Neuron (in vitro differentiated cells): ENCODE measurements around the gene CST7.
"Not testable (repeated sequence)": the region's sequence is repeated elsewhere in the genome, so short reads cannot be mapped to it uniquely, and the experiment has no call there.

Source experiments
- H2AFZ ChIP-seq: one replicate; pipeline ENCODE4 v1.6.1; 2013; ENCODE audit warnings: low read depth, mild to moderate bottlenecking, inconsistent platforms, low read length, moderate library complexity
- H3K27me3 ChIP-seq: one replicate; pipeline ENCODE4 v1.6.1; 2013; ENCODE audit warnings: low read length; ENCODE audit not compliant: insufficient read depth
- H3K36me3 ChIP-seq: one replicate; pipeline ENCODE4 v1.6.1; 2013; ENCODE audit warnings: low read length; ENCODE audit not compliant: insufficient read depth
- H3K4me1 ChIP-seq: one replicate; pipeline ENCODE4 v1.6.1; 2013; ENCODE audit warnings: low read length; ENCODE audit not compliant: insufficient read depth
- H3K4me3 ChIP-seq: 2 replicates; pipeline ENCODE4 v1.5.1; 2013; ENCODE audit warnings: mild to moderate bottlenecking, low read length, moderate library complexity
- H3K9me3 ChIP-seq: one replicate; pipeline ENCODE4 v1.6.1; 2013; ENCODE audit warnings: low read length

Gene CST7

GRCh38 chr20:24934101-24934661, 14.9 kb upstream of the CST7 start:
- Histone ChIP-seq H2AFZ (no peak overlapping the region), H3K9me3 (no peaks in the 10 kb centered on the region), H3K4me1 (no peaks in the 10 kb centered on the region), H3K4me3 (no peak overlapping the region), H3K27me3 (peaks cover 2% of the 10 kb centered on the region), H3K36me3 (no peaks in the 10 kb centered on the region)

DNA sequence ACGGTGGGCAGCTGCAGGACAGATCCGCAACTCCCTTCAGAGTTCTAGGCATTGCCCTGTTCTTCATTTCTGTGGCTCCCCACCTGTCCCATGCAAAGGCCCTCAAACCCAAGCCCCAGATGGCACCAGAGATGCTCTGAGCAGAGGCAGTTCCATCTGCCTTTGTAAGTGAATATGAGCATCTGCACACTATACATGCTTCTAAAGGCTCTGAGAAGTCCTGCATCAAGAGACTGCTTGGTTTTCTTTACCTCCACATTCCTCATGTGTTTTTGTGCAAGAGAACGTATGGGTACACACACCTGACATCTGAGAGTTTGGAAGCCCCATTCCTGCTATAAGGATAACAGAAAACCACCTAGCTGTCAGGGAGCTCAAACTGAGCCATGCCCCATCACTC, 14.4 kb upstream of the CST7 start:
- H2AFZ ChIP-seq = no peak overlapping the region
- peaks cover 2% of the 10 kb centered on the region for H3K27me3 ChIP-seq
- H3K4me1 ChIP-seq = no peaks in the 10 kb centered on the region
- H3K36me3 ChIP-seq = no peaks in the 10 kb centered on the region
- H3K9me3 ChIP-seq = no peaks in the 10 kb centered on the region
- no peak overlapping the region for H3K4me3 ChIP-seq

GRCh38 chr20:24935140-24935539, 13.9 kb upstream of the CST7 start:
- Histone ChIP-seq H3K9me3 (no peaks in the 10 kb centered on the region), H2AFZ (no peak overlapping the region), H3K4me1 (no peaks in the 10 kb centered on the region), H3K4me3 (no peak overlapping the region), H3K27me3 (no peaks in the 10 kb centered on the region), H3K36me3 (no peaks in the 10 kb centered on the region)

GRCh38 chr20:24935766-24936525, 13.1 kb upstream of the CST7 start:
- H3K4me1 ChIP-seq = no peaks in the 10 kb centered on the region
- H3K36me3 ChIP-seq = no peaks in the 10 kb centered on the region
- no peaks in the 10 kb centered on the region for H3K27me3 ChIP-seq
- no peak overlapping the region for H2AFZ ChIP-seq
- H3K9me3 ChIP-seq = no peaks in the 10 kb centered on the region
- no peak overlapping the region for H3K4me3 ChIP-seq

DNA sequence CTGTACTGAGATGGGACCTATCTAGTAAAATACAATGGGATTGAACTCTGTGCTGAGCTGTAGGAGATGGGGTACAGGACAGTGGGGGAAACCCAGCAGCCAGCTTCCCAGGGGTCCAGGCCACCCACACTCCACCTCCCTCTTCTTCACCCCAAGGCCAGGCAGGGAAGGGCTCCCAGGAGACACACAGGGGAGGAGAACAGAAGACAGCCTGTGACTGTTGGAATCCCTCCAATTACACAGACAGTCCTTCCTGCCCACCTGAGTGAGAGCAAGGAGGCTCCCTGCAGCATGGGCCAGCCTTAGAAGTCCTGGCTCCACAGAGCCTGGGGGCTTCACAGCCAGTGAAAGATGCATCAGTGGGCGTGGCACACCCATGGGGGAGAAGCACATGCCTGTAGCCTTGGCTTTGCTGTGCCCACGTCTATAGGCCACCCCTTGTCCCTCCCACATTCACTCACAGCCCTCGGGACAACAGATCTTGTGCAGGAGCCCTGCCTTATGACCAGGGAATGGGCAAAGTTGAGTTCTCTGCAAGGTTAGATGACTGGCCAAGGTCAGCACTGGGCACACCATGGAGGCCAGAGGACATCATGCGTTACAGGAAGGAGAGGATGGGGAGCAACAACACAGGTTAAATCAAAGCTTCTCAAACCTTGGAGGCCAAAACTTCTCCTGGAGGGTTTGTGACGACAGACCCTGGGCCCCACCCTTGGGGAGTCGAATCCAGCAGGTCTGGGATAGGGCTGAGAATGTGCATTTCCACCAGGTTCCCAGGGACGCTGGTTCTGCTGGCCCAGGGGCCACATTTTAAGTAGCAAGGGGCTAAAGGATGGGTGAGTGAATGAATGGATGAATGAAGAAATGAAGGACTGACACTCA, 12.3 kb upstream of the CST7 start:
- Histone ChIP-seq H3K36me3 (no peaks in the 10 kb centered on the region), H3K4me1 (no peaks in the 10 kb centered on the region), H3K9me3 (no peaks in the 10 kb centered on the region), H3K27me3 (no peaks in the 10 kb centered on the region), H3K4me3 (no peak overlapping the region), H2AFZ (no peak overlapping the region)

DNA sequence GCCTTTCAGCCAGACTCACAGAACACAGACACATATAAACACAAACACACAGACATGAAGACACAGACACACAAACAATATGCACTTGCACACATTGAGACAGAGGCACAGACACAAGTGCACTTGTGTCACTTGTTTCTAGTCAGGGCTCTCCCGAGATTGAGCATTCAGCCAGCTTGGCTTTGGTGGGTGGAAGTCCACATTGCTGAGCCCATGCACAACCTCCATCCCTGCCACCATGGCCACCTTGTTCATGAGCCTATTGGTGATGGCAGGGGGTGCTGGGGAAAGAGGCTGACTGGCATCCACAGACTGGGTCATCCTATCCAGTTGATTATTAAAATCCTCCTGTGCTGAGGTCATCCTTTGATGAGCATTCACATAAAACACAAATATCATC, 11.5 kb upstream of the CST7 start:
- Histone ChIP-seq H3K36me3 (no peaks in the 10 kb centered on the region), H3K4me1 (no peaks in the 10 kb centered on the region), H2AFZ (no peak overlapping the region), H3K9me3 (no peaks in the 10 kb centered on the region), H3K27me3 (no peaks in the 10 kb centered on the region), H3K4me3 (no peak overlapping the region)

GRCh38 chr20:24938498-24938897, 10.6 kb upstream of the CST7 start:
- Histone ChIP-seq H3K4me3 (no peak overlapping the region), H3K9me3 (no peaks in the 10 kb centered on the region), H3K4me1 (no peaks in the 10 kb centered on the region), H3K36me3 (no peaks in the 10 kb centered on the region), H3K27me3 (no peaks in the 10 kb centered on the region), H2AFZ (no peak overlapping the region)

DNA sequence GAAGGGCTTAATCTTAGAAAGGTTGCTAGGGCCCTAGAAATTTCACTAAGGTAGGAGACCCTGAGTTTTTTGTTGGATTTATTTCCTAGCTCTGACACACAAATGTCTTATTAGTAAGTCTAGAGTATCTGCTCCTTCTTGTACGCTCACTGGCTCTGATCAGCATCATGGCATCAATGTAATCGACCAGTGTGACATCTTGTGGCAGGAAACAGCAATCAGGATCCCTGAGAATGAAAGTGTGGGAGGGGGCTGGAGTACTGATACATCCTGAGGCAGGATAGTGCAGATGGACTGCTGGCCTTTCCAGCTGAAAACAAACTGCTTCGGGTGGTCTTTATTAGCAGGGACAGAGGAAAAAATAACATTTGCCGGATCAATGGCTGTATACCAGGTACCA, 10.0 kb upstream of the CST7 start:
- Histone ChIP-seq H3K27me3 (no peaks in the 10 kb centered on the region), H3K9me3 (no peaks in the 10 kb centered on the region), H3K4me3 (no peak overlapping the region), H3K36me3 (no peaks in the 10 kb centered on the region), H3K4me1 (no peaks in the 10 kb centered on the region), H2AFZ (no peak overlapping the region)

DNA sequence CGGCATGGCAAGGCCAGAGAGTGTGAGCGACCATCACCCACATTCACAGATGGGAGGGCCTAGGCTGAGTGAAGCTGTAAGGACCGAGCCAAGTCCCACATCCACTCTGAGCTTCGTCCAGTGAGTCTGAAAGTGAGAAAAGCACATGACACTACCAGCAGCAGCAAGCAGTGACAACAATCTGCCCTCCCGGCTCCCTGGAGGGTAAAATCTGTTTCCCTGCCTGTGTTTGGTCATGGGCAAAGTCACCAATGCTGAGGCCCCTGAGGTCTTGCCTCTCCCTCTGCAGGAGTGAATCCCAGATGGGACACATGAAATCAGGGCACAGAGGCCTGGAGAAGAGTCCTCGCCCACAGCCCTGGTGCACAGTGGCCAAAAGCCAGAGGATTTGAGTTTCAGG, 6.4 kb upstream of the CST7 start:
- no peak overlapping the region for H3K4me3 ChIP-seq
- H3K27me3 ChIP-seq = no peaks in the 10 kb centered on the region
- H3K4me1 ChIP-seq = no peaks in the 10 kb centered on the region
- no peak overlapping the region for H2AFZ ChIP-seq
- no peaks in the 10 kb centered on the region for H3K9me3 ChIP-seq
- no peaks in the 10 kb centered on the region for H3K36me3 ChIP-seq

- H3K9me3 ChIP-seq = no peaks in the 10 kb centered on the region
- H3K36me3 ChIP-seq = no peaks in the 10 kb centered on the region
- H3K4me1 ChIP-seq = no peaks in the 10 kb centered on the region
- no peak overlapping the region for H3K4me3 ChIP-seq
- H2AFZ ChIP-seq = no peak overlapping the region
- no peaks in the 10 kb centered on the region for H3K27me3 ChIP-seq
Observed at GRCh38 chr20:24943196-24943595, 5.9 kb upstream of the CST7 start.

DNA sequence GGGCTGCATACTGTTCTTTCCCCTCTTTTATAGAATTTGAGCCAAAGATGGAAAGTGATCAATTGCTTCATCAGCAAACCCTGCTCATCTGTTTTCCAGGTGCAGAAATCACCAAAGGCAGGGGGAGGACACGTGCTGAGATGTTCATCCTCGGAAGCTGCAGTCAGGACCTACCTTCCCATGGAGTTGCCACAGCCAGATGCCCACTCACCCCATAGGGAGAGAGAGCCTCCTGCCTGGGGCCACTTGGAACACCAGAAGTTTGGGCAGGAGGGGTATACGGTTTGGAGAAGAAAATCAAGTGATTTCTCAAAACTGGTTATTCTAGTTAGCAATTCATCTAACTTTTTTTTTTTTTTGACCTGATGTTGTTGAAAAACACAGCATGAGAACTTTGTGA, 5.3 kb upstream of the CST7 start:
- Histone ChIP-seq H3K4me1 (no peaks in the 10 kb centered on the region), H3K36me3 (no peaks in the 10 kb centered on the region), H3K9me3 (no peaks in the 10 kb centered on the region), H2AFZ (no peak overlapping the region), H3K27me3 (no peaks in the 10 kb centered on the region), H3K4me3 (no peak overlapping the region)

DNA sequence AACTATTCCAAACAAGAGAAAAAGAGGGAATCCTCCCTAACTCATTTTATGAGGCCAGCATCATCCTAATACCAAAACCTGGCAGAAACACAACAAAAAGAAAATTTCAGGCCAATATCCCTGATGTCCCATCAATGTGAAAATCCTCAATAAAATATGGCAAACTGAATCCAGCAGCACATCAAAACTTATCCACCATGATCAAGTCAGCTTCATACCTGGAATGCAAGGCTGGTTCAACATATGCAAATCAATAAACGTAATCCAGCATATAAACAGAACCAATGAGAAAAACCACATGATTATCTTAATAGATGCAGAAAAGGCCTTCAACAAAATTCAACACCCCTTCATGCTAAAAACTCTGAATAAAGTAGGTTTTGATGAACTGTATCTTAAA, 2.7 kb upstream of the CST7 start:
- H3K27me3 ChIP-seq, H3K4me1 ChIP-seq, H3K4me3 ChIP-seq, H3K9me3 ChIP-seq, H2AFZ ChIP-seq, H3K36me3 ChIP-seq: not testable (repeated sequence)

- not testable (repeated sequence) for H3K4me1 ChIP-seq, H3K36me3 ChIP-seq, H3K9me3 ChIP-seq, H3K4me3 ChIP-seq, H3K27me3 ChIP-seq, H2AFZ ChIP-seq
Observed at GRCh38 chr20:24948396-24948938, 602 bp upstream of the CST7 start.
